Naive B cell (primary cell): ENCODE measurements around the gene MTURN. TPM values are rescaled to one million over a fixed set of nuclear protein-coding genes. Genes with fewer than 3 reads are reported as not detected.

Experiments used
- ATAC-seq, 2 donors: fragments of 150-1000 bp; cut with Tn5 transposase; 2 replicates each; pipeline ENCODE4 v1.10.0; 2021; ENCODE audit warnings: low read depth in 2 of 2, mild to moderate bottlenecking in 2 of 2, moderate library complexity in 2 of 2
- DNase-seq: peaks from one replicate; pipeline ENCODE4 v3.0.0; 2022
- H3K27ac Mint-ChIP-seq, 6 donors: one replicate each; pipeline ENCODE4 v1.8.0; 2020 to 2022; ENCODE audit warnings: mild to moderate bottlenecking in 6 of 6, mixed read lengths in 6 of 6, moderate library complexity in 5 of 6, inconsistent platforms in 2 of 6
- H3K27me3 Mint-ChIP-seq, 3 donors: one replicate each; pipeline ENCODE4 v1.8.0; 2021 to 2022; ENCODE audit warnings: mixed read lengths in 3 of 3, mild to moderate bottlenecking in 1 of 3
- H3K36me3 Mint-ChIP-seq, 2 donors: one replicate each; pipeline ENCODE4 v1.8.0; 2020 to 2022; ENCODE audit warnings: mixed read lengths in 2 of 2, inconsistent platforms in 1 of 2, mild to moderate bottlenecking in 1 of 2
- H3K4me1 Mint-ChIP-seq, 3 donors: one replicate each; pipeline ENCODE4 v1.8.0; 2020 to 2022; ENCODE audit warnings: mixed read lengths in 3 of 3, inconsistent platforms in 1 of 3, mild to moderate bottlenecking in 1 of 3, moderate library complexity in 1 of 3
- H3K4me3 Mint-ChIP-seq, 8 donors: one replicate each; pipeline ENCODE4 v1.8.0; 2020 to 2022; ENCODE audit warnings: mild to moderate bottlenecking in 8 of 8, mixed read lengths in 8 of 8, moderate library complexity in 8 of 8, inconsistent platforms in 2 of 8
- H3K9me3 Mint-ChIP-seq, 7 donors: one replicate each; pipeline ENCODE4 v1.8.0; 2020 to 2022; ENCODE audit warnings: mixed read lengths in 7 of 7, mild to moderate bottlenecking in 5 of 7, inconsistent platforms in 2 of 7, moderate library complexity in 1 of 7
- polyA plus RNA-seq, 6 donors: library from polyadenylated mRNA; unstranded; fragments of 300-500 nt; fragmentation: Illumina TruSeq; gene quantifications; one replicate each; pipeline ENCODE4 v1.2.3, GENCODE V29; 2021; ENCODE audit warnings: low read depth in 6 of 6

Gene MTURN
- polyA plus RNA-seq, 6 donors from 2014 or later: 3.1 to 8.3 (median 4.7) TPM

GRCh38 chr7:30197438-30197837, 62.7 kb downstream of the MTURN start:
- Mint-ChIP-seq H3K27ac (peak overlapping the region in 1 of 6 donors; percentile 10), H3K4me3 (no peak overlapping the region), H3K36me3 (peaks cover 20 to 37% of the 10 kb centered on the region in 2 donors), H3K9me3 (peaks cover 11 to 26% (median 20%) of the 10 kb centered on the region in 7 donors), H3K27me3 (no peaks in the 10 kb centered on the region), H3K4me1 (peaks cover 22 to 31% (median 26%) of the 10 kb centered on the region in 3 donors)
- ATAC-seq (no peak), DNase-seq (no peak)

- H3K4me3 Mint-ChIP-seq: no peak overlapping the region
- H3K27me3 Mint-ChIP-seq: no peaks in the 10 kb centered on the region
- ATAC-seq: no peak
- H3K36me3 Mint-ChIP-seq: peaks cover 20 to 37% of the 10 kb centered on the region in 2 donors
- peaks cover 19 to 22% (median 21%) of the 10 kb centered on the region in 3 donors for H3K4me1 Mint-ChIP-seq
- H3K9me3 Mint-ChIP-seq: peaks cover 11 to 26% (median 20%) of the 10 kb centered on the region in 7 donors
- DNase-seq: no peak
- H3K27ac Mint-ChIP-seq: no peak overlapping the region
These were observed 64.5 kb downstream of the MTURN start for GRCh38 chr7:30199271-30199670.

DNA sequence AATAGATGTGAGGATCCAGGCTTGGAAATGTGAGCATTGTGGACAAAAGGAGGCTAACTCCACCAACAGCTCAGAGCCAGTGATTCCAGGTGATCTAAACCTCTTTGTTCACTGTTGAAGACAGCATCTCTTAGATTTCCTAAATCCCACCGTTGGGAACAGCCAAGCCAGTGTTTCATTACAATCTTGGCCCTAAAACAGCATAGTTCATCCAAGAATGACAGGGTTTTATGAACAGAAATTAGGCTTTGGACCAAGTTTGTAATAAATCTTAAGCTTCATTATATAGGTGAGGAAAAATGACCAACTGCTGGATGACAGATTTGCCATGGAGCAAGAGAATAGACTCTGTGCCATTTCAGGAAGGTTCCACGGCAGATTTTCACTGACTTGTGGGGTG, 65.8 kb downstream of the MTURN start:
- Mint-ChIP-seq H3K4me1 (peaks cover 19 to 22% (median 21%) of the 10 kb centered on the region in 3 donors), H3K27me3 (no peaks in the 10 kb centered on the region), H3K9me3 (peaks cover 9 to 18% (median 15%) of the 10 kb centered on the region in 7 donors), H3K27ac (peak overlapping the region in 5 of 6 donors; percentile 17 to 94 (median 60)), H3K4me3 (peak overlapping the region in 1 of 8 donors; percentile 34), H3K36me3 (peaks cover 16 to 30% of the 10 kb centered on the region in 2 donors)
- no peak for DNase-seq
- no peak for ATAC-seq

GRCh38 chr7:30201161-30201666, 66.4 kb downstream of the MTURN start:
- DNase-seq (peak; percentile 29), ATAC-seq (peak; percentile 89 to 93)
- H3K9me3 Mint-ChIP-seq: peaks cover 5 to 12% (median 9%) of the 10 kb centered on the region in 7 donors
- peak overlapping the region in 5 of 8 donors; percentile 2 to 29 (median 23) for H3K4me3 Mint-ChIP-seq
- H3K27ac Mint-ChIP-seq: peak overlapping the region; percentile 17 to 94 (median 52)
- H3K27me3 Mint-ChIP-seq: no peaks in the 10 kb centered on the region
- H3K36me3 Mint-ChIP-seq: peaks cover 10 to 24% of the 10 kb centered on the region in 2 donors
- H3K4me1 Mint-ChIP-seq: peaks cover 19 to 22% (median 21%) of the 10 kb centered on the region in 3 donors

- Mint-ChIP-seq H3K4me3 (peak overlapping the region in 1 of 8 donors; percentile 2), H3K36me3 (peaks cover 3 to 16% of the 10 kb centered on the region in 2 donors), H3K27me3 (no peaks in the 10 kb centered on the region), H3K9me3 (peaks cover 0 to 5% (median 4%) of the 10 kb centered on the region in 7 donors), H3K27ac (peak overlapping the region in 5 of 6 donors; percentile 17 to 77 (median 43)), H3K4me1 (peaks cover 19 to 22% (median 21%) of the 10 kb centered on the region in 3 donors)
- ATAC-seq: no peak
- no peak for DNase-seq
These were observed 67.1 kb downstream of the MTURN start for GRCh38 chr7:30201921-30202320.

- H3K4me1 Mint-ChIP-seq: peaks cover 19 to 22% (median 21%) of the 10 kb centered on the region in 3 donors
- ATAC-seq (no peak), DNase-seq (no peak)
- H3K27ac Mint-ChIP-seq: peak overlapping the region in 2 of 6 donors; percentile 19 to 47
- H3K27me3 Mint-ChIP-seq: no peaks in the 10 kb centered on the region
- H3K36me3 Mint-ChIP-seq: peaks cover 0 to 9% of the 10 kb centered on the region in 2 donors
- H3K9me3 Mint-ChIP-seq: peaks cover 0 to 2% (median 0%) of the 10 kb centered on the region in 7 donors
- no peak overlapping the region for H3K4me3 Mint-ChIP-seq
These were observed 67.9 kb downstream of the MTURN start for GRCh38 chr7:30202671-30203070.

DNA sequence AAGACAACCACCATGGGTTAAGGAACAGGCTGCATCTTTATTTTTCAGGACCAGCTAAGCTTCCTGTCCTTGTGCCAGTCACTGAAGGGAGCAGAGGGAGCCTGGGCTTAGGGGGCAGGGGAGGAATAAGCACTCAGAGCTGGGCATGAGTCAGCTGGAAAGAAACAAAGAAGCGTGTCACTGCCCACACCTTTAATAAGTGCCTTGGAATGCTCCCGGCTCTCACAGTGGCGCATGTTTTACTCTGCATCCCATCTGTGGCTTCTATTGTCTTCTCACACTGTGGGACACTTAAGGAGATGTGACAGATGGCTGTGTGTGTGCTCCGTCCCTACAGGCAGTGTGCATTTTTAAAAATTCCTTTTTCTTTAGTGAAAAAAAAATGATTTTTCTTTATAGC, 71.7 kb downstream of the MTURN start:
- Mint-ChIP-seq H3K36me3 (no peaks in the 10 kb centered on the region), H3K27ac (no peak overlapping the region), H3K4me1 (peaks cover 10 to 11% (median 10%) of the 10 kb centered on the region in 3 donors), H3K27me3 (no peaks in the 10 kb centered on the region), H3K9me3 (no peaks in the 10 kb centered on the region), H3K4me3 (no peak overlapping the region)
- DNase-seq (no peak), ATAC-seq (no peak)

DNA sequence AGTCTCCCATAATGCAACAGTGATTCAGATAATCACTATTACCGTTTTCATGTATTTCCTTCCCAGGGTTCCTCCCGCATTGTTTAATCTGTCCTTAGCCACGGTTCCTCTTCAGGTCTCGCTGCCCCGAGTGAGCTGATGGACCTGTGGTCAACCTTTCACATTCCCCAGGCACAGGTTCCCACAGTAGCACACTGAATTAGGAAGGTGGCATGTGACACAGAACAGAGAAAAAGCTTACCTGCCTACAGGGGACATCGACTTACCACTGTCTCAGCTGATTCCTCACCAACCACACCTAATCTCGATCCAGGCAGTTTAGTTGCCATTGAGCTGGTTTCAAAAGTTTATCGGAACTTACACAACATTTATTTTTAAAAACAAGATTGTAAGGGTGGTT, 72.2 kb downstream of the MTURN start:
- Mint-ChIP-seq H3K9me3 (no peaks in the 10 kb centered on the region), H3K27me3 (no peaks in the 10 kb centered on the region), H3K4me1 (peaks cover 6 to 7% (median 6%) of the 10 kb centered on the region in 3 donors), H3K36me3 (no peaks in the 10 kb centered on the region), H3K27ac (peak overlapping the region in 1 of 6 donors; percentile 59), H3K4me3 (no peak overlapping the region)
- ATAC-seq (no peak), DNase-seq (no peak)

DNA sequence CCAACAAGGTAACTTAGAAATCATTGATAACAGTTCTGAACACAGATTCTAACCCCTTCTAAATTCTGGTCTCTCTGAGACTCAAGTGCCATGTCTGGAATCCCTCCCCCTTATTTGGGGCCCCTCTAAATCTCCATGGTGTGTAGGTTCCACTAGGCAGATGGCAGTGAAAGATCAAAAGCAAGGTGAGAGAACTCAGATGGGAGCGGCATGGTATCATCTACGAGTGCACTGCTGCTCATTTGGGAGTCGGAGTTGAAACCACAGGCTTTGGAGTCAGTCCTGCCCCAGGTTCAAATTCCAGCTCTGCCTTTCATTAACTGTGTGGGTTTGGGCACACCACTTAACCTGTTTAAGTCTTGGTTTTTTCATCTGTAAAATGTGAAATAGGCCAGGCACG, 72.6 kb downstream of the MTURN start:
- Mint-ChIP-seq H3K27me3 (no peaks in the 10 kb centered on the region), H3K36me3 (no peaks in the 10 kb centered on the region), H3K4me3 (no peak overlapping the region), H3K27ac (no peak overlapping the region), H3K4me1 (peaks cover 5 to 6% (median 5%) of the 10 kb centered on the region in 3 donors), H3K9me3 (no peaks in the 10 kb centered on the region)
- DNase-seq (no peak), ATAC-seq (no peak)

GRCh38 chr7:30209951-30210350, 75.2 kb downstream of the MTURN start:
- H3K27ac Mint-ChIP-seq: peak overlapping the region in 1 of 6 donors; percentile 18
- H3K27me3 Mint-ChIP-seq: no peaks in the 10 kb centered on the region
- H3K4me3 Mint-ChIP-seq: no peak overlapping the region
- no peak for ATAC-seq
- DNase-seq: no peak
- H3K4me1 Mint-ChIP-seq: peaks cover 11 to 14% (median 13%) of the 10 kb centered on the region in 3 donors
- H3K9me3 Mint-ChIP-seq: no peaks in the 10 kb centered on the region
- no peaks in the 10 kb centered on the region for H3K36me3 Mint-ChIP-seq

Other genes starting within 250 kb of the MTURN start
- gene SCRN1, start 145.2 kb upstream of the MTURN start, polyA plus RNA-seq: 10 to 100 TPM in 4 of 6 donors, 1 to 10 TPM in 2; 4.0 to 18.8 (median 14.4) TPM
- 1 to 10 TPM; 1.5 to 3.3 (median 2.4) TPM for gene FKBP14, start 108.3 kb upstream of the MTURN start, polyA plus RNA-seq
- gene PLEKHA8, start 106.6 kb upstream of the MTURN start, polyA plus RNA-seq: 1 to 10 TPM; 1.1 to 4.1 (median 3.1) TPM
- gene ZNRF2, start 149.6 kb downstream of the MTURN start, polyA plus RNA-seq: 1 to 10 TPM in 5 of 6 donors, under 1 TPM in 1; 0.84 to 7.7 (median 2.8) TPM